22Rv1 (cell line): ENCODE results near the gene CRABP1.

ENCODE experiments used
- ZFX ChIP-seq: fragments of 450-650 bp; IDR thresholded peaks from 2 replicates; pipeline ENCODE4 v1.6.1; 2017; ENCODE audit warnings: antibody characterized with exemption, borderline replicate concordance
- TF ChIP-seq, protein P1 (sequence below): fragments of 450-650 bp; IDR thresholded peaks from 2 replicates; pipeline ENCODE4 v1.5.1; 2017; ENCODE audit warnings: mild to moderate bottlenecking

DNA sequence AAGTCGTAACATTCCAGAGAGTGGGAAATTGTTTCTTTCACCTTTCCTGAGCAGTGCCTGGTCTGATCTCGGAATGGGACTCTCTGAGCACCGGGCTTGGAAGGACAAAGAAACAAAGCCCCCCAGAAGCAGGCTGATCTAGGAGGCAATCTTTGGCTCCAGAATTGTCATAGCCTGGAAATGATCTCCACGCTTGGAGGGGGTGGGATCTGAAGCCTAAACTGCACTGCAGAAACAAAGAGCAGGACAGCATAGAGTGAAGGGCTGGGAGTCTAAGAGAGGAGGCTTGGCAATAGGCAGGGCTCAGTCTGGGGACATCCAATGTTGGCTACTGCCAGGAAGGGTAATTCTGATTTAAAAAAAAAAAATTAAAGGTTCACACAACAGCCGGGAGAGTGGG is 1.9 kb downstream of the CRABP1 start:
- TF ChIP-seq, protein P1, sequence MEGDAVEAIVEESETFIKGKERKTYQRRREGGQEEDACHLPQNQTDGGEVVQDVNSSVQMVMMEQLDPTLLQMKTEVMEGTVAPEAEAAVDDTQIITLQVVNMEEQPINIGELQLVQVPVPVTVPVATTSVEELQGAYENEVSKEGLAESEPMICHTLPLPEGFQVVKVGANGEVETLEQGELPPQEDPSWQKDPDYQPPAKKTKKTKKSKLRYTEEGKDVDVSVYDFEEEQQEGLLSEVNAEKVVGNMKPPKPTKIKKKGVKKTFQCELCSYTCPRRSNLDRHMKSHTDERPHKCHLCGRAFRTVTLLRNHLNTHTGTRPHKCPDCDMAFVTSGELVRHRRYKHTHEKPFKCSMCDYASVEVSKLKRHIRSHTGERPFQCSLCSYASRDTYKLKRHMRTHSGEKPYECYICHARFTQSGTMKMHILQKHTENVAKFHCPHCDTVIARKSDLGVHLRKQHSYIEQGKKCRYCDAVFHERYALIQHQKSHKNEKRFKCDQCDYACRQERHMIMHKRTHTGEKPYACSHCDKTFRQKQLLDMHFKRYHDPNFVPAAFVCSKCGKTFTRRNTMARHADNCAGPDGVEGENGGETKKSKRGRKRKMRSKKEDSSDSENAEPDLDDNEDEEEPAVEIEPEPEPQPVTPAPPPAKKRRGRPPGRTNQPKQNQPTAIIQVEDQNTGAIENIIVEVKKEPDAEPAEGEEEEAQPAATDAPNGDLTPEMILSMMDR, result no peak
- TF ChIP-seq ZFX, result no peak
